Measurements from ENCODE around the gene CACUL1.
A peak's percentile ranks its signal among the peaks of the same experiment; 100 is the strongest.
"Not testable (repeated sequence)": the region's sequence is repeated elsewhere in the genome, so short reads cannot be mapped to it uniquely, and the experiment has no call there.

Gene CACUL1

DNA sequence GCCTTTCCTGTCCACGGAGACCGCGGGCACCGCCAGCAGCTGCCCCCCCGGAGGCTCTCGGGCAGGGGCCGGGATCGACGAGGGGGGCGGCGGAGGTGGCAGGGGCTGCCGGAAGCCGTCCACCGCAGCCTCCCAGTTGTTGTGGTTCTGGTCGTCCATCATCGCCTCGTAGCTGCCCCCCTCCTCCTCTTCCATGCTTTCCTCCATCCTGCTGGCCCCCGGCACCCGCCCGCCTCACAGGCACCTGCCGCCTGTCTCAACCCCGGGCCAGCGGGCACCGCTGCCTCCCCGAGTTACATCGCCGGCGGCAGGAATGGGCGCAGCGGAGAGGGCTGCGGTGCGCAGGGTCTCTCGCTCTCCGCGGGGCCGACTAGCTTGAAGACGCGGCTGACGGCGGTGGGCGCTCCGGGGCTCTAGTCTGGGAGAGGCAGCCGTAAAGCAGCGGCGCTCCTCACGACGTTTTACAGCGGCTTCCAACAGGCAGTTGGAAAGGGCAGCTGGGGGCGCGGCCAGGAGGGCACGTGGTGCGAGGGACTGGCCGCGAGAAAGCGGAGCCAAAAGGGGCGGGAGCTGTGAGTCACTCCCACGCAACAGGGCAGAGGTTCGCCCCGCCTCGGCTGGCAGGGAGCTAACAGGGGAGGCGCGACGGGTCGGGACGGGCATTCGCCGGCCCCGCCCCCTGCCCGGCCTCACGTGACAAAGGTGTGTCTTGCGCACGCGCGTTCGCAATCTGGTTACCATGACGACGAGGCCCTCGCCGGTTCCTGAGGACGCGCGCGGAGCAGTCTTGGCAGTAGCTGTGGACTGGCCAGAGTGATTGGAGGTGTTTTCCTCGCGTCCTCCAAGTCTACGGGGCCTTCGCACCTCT is at the start of gene CACUL1:
TSS of gene CACUL1 (minus strand) at position 415 of the 868 bp plus-strand sequence. CDS start at position 207, 208 bp downstream.
- peak; percentile 100 for DNase-seq

DNA sequence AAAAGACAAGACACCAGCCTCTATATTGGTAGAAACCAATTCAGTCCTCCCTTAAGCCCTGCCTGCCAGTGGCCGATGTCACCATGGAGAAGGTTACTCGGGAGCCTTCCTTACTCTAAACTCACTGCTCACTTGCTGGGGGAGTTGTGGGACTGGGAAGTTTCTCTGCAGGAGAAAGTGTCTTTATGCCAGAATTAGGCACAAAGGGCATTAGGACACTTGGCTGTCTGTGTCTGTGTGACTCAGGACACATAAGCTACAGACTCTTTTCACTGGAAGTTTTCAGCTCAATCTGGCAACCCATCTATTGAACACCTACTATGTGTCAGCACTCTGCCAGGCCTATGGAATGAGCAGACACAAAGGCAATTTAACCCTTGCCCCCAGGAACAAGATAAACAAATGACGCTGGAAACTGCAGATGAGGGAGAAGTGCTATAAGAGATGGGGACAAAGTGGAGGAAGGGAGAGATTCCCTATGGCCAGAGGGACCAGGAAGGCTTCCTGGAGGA is 49.5 kb upstream of the CACUL1 start:
- no peak for DNase-seq

DNA sequence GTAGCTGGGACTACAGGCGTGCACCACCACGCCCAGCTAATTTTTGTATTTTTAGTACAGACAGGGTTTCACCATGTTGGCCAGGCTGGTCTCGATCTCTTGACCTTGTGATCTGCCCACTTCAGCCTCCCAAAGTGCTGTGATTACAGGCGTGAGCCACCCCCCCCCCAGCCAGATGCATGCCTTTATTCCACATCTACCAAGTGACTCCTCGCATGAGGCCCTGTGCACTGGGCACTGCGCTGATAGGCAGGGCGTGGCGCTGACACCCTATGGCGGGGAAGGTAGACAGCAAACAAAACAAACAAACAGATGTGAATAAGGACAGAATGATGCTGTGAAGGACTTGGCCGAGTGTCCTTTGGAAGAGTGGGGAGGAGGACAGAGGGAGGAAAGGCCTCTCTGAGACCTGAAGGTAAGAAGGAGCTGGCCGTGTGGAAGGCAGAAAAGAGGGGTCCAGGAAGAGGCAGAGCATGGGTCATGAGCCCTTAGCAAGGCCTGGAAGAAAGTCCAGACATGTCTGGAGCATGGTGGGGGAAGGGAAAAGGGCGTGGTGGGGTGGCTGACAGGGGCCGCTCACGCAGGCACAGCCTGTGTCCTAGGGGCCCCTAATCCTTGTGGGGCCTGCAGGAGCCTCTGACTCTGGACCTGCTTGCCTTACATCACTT is 47.5 kb upstream of the CACUL1 start:
- no peak for DNase-seq

DNA sequence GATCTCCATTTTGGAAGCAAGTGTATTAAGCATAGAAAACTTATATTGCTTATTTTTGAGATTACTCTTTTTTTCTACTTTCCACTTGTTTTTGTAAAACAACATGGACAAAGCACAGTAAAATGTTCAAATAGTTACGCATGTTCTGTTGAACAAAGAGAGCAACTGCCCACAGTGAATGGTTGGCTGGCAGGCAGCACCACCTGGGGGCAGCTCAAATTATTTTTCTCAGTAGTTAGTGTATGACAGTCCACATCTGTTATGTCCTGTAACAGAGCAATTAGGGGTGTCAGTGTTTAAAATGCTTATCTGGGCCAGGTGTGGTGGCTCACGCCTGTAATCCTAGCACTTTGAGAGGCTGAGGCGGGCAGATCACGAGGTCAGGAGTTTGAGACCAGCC is 46.1 kb upstream of the CACUL1 start:
- peak; percentile 10 for DNase-seq

DNA sequence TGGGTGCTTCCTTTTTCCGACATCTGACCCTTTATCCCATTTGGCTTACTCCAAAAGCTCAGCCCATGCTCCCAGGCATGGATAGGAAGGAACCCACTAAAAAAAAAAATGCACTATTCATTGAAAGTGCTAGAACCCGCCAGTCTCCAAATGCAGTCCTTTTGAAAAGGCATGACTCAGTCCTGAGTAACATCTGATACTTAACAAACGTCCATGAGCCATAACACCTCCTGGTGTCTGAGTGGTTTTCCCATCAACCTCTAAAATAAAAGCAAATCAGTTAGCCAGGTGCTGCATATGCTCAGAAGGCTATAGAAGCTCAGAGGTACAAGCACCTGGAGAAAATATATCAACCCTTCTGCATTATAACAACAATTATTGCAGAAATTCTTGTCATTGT is 45.0 kb upstream of the CACUL1 start:
- no peak for DNase-seq

- DNase-seq: no peak
These were observed 43.5 kb upstream of the CACUL1 start for GRCh38 chr10:118798231-118798662.

DNA sequence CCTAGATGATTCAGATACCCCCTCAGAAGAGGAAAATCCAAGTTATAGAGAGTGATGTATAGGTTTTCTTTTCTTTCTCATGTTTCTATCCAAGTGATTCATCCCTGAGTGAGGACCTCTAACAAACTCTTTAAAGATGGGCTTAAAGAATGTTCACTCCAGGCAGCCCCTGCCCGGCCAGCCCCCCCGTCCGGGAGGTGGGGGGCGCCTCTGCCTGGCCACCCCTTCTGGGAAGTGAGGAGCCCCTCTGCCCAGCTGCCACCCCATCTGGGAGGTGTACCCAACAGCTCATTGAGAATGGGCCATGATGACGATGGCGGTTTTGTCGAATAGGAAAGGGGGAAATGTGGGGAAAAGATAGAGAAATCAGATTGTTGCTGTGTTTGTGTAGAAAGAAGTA is 40.2 kb upstream of the CACUL1 start:
- not testable (repeated sequence) for DNase-seq

- no peak for DNase-seq
These were observed 38.8 kb upstream of the CACUL1 start for GRCh38 chr10:118793545-118793944.

- no peak for DNase-seq
These were observed 37.8 kb upstream of the CACUL1 start for GRCh38 chr10:118792526-118792925.

DNA sequence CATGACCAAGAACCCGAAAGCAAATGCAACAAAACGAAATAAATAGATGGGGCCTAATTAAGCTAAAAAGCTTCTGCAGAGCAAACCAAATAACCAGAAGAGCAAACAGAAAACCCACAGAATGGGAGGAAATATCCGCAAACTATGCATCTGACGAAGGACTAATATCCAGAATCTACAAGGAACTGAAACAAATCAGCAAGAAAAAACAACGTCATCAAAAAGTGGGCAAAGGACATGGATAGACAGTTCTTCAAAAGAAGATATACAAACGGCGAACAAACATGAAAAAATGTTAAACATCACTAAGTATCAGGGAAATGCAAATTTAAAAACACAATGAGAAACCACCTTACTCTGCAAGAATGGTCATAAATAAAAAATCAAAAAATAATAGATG is 35.3 kb upstream of the CACUL1 start:
- DNase-seq: no peak

DNA sequence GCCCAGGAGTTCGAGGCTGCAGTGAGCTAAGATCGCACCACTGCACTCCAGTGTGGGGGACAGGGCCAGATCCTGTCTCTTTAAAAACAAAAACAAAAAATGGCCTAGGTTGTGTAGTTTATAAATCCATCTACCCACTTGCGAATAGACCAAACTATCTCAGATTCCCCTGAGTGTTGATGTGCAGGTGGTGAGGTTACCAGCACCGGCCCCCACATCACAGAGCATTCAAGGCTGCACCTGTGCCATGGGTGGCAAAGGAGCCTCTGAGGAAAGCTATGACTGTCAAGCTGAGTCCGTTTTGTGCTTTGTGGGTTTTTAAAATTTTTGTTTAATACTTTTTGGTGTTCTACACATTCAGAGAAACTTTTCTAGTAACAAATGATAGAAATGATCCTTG is 30.8 kb upstream of the CACUL1 start:
- DNase-seq: no peak

DNA sequence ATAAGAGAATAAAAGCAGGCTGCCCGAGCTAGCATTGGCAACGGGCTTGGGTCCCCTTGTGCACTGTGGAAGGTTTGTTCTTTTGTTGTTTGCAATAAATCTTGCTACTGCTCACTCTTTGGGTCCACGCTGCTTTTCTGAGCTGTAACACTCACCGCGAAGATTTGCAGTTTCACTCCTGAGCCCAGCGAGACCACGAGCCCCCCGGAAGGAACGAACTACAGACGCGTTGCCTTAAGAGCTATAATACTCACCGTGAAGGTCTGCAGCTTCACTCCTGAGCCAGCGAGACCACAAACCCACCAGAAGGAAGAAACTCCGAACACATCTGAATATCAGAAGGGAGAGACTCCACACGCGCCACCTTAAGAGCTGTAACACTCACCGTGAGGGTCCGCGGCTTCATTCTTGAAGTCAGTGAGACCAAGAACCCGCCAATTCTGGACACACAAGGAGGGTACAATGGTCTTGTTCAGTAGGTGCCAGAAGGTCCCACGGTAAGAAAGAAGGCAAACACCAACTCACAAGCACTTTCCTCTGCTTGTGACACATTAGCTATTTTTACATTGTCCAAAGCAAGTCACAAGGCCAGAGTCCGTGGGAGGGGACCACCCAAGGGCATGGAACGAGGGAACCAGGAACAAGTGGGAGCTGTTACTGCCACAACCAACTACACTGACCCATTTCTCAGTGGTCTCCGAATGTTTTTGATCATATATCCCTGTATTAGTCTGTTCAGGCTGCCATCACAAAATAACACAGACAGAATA is 29.2 kb upstream of the CACUL1 start:
- DNase-seq: no peak

- not testable (repeated sequence) for DNase-seq
These were observed 28.2 kb upstream of the CACUL1 start for GRCh38 chr10:118782916-118783465.

- DNase-seq: no peak
These were observed 26.8 kb upstream of the CACUL1 start for GRCh38 chr10:118781541-118781940.

DNA sequence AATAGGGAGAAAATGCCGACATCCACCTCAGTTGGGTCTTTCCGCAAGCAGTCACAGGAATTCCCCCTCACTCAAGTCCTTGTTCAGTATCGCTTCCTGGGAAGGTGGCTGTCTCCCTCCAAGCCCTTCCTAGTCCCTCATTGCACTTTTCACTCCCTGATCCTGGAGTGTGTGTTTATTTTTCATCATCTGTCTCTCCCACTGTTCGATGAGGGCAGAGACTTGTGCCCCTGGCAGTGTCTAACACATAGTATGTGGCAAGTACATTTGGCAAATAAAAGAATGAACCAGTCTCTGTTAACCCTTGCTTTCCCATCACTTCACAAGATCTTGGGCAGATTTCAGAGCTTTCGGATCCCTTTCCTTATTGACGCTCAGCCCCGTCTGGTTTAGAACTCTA is 24.0 kb upstream of the CACUL1 start:
- DNase-seq: no peak

DNA sequence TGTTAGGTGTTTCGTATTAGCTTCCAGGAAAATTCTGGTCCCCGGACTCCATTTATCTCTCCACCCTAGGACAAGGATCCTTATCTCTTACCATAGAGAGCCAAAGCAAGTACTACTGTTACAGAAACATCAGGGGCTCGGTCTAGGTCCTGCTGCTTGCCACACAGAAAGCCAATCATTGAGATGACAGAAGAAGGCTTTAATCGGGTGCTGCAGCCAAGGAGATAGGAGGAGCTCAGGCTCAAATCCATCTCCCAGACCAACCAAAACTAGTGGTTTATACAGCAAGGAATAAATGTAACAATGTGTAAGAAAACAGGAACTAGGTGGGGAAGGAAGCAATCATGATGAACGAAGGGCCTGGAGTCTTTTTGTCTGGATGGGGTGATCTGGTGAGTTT is 22.2 kb upstream of the CACUL1 start:
- DNase-seq: no peak

DNA sequence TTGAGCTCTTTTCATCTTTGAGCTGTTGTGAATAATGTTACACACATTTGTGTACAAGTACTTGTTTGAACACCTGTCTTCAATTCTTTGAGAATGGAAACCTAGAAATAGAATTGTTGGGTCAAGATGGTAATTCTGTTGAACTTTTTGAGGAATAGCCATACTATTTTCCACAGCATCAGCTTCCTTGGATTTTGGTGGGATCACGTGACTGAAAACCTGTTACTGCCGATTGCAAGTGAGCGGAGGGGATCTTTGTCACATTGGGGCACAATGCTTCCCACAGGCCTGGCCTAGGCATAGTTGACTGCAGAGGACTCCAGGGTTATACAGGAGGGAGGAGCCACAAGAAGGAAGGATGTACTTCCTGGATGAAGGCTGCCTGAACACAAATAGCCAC is 21.3 kb upstream of the CACUL1 start:
- DNase-seq: no peak

GRCh38 chr10:118775478-118775877 is 20.7 kb upstream of the CACUL1 start:
- no peak for DNase-seq

- no peak for DNase-seq
These were observed 18.3 kb upstream of the CACUL1 start for GRCh38 chr10:118773041-118773440.

GRCh38 chr10:118771976-118772375 is 17.2 kb upstream of the CACUL1 start:
- no peak for DNase-seq

- DNase-seq: no peak
These were observed 15.3 kb upstream of the CACUL1 start for GRCh38 chr10:118769898-118770600.
